ENCODE measurements around the gene LDLRAP1. TPM values are rescaled to one million over a fixed set of nuclear protein-coding genes. Genes with fewer than 3 reads are reported as not detected.

LDLRAP1 gene
- total and polyA plus RNA-seq, 2 donors (not counting 1 experiment from before 2014, with no cell fraction given) = 22.7 to 24.3 TPM

- Mint-ChIP-seq H3K4me1 (no peaks in the 10 kb centered on the region), H3K9me3 (ENCODE audit: insufficient read depth) (no peaks in the 10 kb centered on the region), H3K27me3 (no peaks in the 10 kb centered on the region), H3K27ac (no peak overlapping the region), H3K4me3 (no peak overlapping the region)
- no peaks in the 10 kb centered on the region for H3K9me3 ChIP-seq (ENCODE audit: control extremely low read depth in 1 of 3, control insufficient read depth in 2 of 3, insufficient read depth in 1 of 3, low read length in 2 of 3)
- 83% methylated on average over 5 of the region's 7 CpGs for WGBS (ENCODE audit: insufficient coverage)
- no peaks in the 10 kb centered on the region for H3K79me2 ChIP-seq (ENCODE audit: control insufficient read depth, insufficient read depth, low read length)
- TF ChIP-seq EZH2 (IDR thresholded peaks at IDR 0.05; ENCODE audit: borderline replicate concordance, insufficient read depth, low read depth, low read length, poor library complexity, severe bottlenecking) (no peak), CTCF (IDR thresholded peaks at IDR 0.05) (no peak)
- DNase-seq (no peak), ATAC-seq (ENCODE audit: low read depth) (no peak)
- no peaks in the 10 kb centered on the region for H4K20me1 ChIP-seq (ENCODE audit: control insufficient read depth, insufficient read depth, low read length, poor library complexity, severe bottlenecking)
- H3K36me3 ChIP-seq (replicated peaks in 1 of 2; ENCODE audit: control extremely low read depth in 1 of 2, control insufficient read depth in 1 of 2, extremely low read depth in 1 of 2, insufficient read depth in 2 of 2, low read length in 1 of 2) = no peaks in the 10 kb centered on the region
- H2AFZ ChIP-seq (ENCODE audit: insufficient read depth, low read depth, low read length, poor library complexity, severe bottlenecking) = no peak overlapping the region
- H3K4me1 ChIP-seq (ENCODE audit: control insufficient read depth in 2 of 2, insufficient read depth in 2 of 2, low read length in 2 of 2) = no peaks in the 10 kb centered on the region
- no peak overlapping the region for H3K9ac ChIP-seq (ENCODE audit: low read length)
- CTCF ChIA-PET = interaction anchor here (1.0 to 1.7 kb wide), 2 partner anchors 16 to 35 kb away, joined by 3 to 5 read pairs; no protein-coding TSS in a partner anchor
- H3K4me3 ChIP-seq (ENCODE audit: control extremely low read depth in 1 of 5, extremely low read depth in 1 of 5, insufficient read depth in 1 of 5, low read depth in 2 of 5, low read length in 4 of 5) = no peak overlapping the region
- H3K27ac ChIP-seq (ENCODE audit: low read length in 2 of 2) = no peak overlapping the region
- no peaks in the 10 kb centered on the region for H3K27me3 ChIP-seq (replicated peaks in 1 of 4; ENCODE audit: control extremely low read depth in 1 of 4, control insufficient read depth in 3 of 4, insufficient read depth in 4 of 4, low read length in 3 of 4)
- intact Hi-C loops (cut with micrococcal nuclease) = no loop called here
- POLR2A ChIA-PET = no interaction called here
- H3K4me2 ChIP-seq (replicated peaks; ENCODE audit: low read depth, low read length, poor library complexity, severe bottlenecking) = no peak overlapping the region
Measured at GRCh38 chr1:25537153-25537831, 6.1 kb upstream of the LDLRAP1 start.

GRCh38 chr1:25538191-25538767 is 5.1 kb upstream of the LDLRAP1 start:
- H3K9me3 ChIP-seq (ENCODE audit: control extremely low read depth in 1 of 3, control insufficient read depth in 2 of 3, insufficient read depth in 1 of 3, low read length in 2 of 3) = no peaks in the 10 kb centered on the region
- no peaks in the 10 kb centered on the region for H3K27me3 ChIP-seq (replicated peaks in 1 of 4; ENCODE audit: control extremely low read depth in 1 of 4, control insufficient read depth in 3 of 4, insufficient read depth in 4 of 4, low read length in 3 of 4)
- H3K9ac ChIP-seq (ENCODE audit: low read length) = no peak overlapping the region
- no peaks in the 10 kb centered on the region for H3K36me3 ChIP-seq (replicated peaks in 1 of 2; ENCODE audit: control extremely low read depth in 1 of 2, control insufficient read depth in 1 of 2, extremely low read depth in 1 of 2, insufficient read depth in 2 of 2, low read length in 1 of 2)
- no peak overlapping the region for H3K4me3 Mint-ChIP-seq
- intact Hi-C loops (cut with micrococcal nuclease) = no loop called here
- H3K4me1 ChIP-seq (ENCODE audit: control insufficient read depth in 2 of 2, insufficient read depth in 2 of 2, low read length in 2 of 2) = peaks cover 0 to 4% of the 10 kb centered on the region in 2 donors
- ATAC-seq (ENCODE audit: low read depth) (no peak), DNase-seq (no peak)
- H3K79me2 ChIP-seq (ENCODE audit: control insufficient read depth, insufficient read depth, low read length) = no peaks in the 10 kb centered on the region
- no peaks in the 10 kb centered on the region for H3K9me3 Mint-ChIP-seq (ENCODE audit: insufficient read depth)
- ChIA-PET CTCF (interaction anchor here (1.0 to 1.7 kb wide), 2 partner anchors 17 to 34 kb away, joined by 3 to 5 read pairs; no protein-coding TSS in a partner anchor), POLR2A (interaction anchor here (0.6 kb wide), 2 partner anchors 59 to 1276 kb away, joined by 3 to 7 read pairs; no protein-coding TSS in a partner anchor)
- H3K27me3 Mint-ChIP-seq = no peaks in the 10 kb centered on the region
- no peak overlapping the region for H3K4me2 ChIP-seq (replicated peaks; ENCODE audit: low read depth, low read length, poor library complexity, severe bottlenecking)
- H3K4me3 ChIP-seq (ENCODE audit: control extremely low read depth in 1 of 5, extremely low read depth in 1 of 5, insufficient read depth in 1 of 5, low read depth in 2 of 5, low read length in 4 of 5) = no peak overlapping the region
- peaks cover 2% of the 10 kb centered on the region for H3K4me1 Mint-ChIP-seq
- 92% methylated on average over 4 of the region's 4 CpGs for WGBS (ENCODE audit: insufficient coverage)
- H3K27ac ChIP-seq (ENCODE audit: low read length in 2 of 2) = no peak overlapping the region
- no peaks in the 10 kb centered on the region for H4K20me1 ChIP-seq (ENCODE audit: control insufficient read depth, insufficient read depth, low read length, poor library complexity, severe bottlenecking)
- H2AFZ ChIP-seq (ENCODE audit: insufficient read depth, low read depth, low read length, poor library complexity, severe bottlenecking) = no peak overlapping the region
- TF ChIP-seq CTCF (IDR thresholded peaks at IDR 0.05) = no peak
- no peak for TF ChIP-seq EZH2 (IDR thresholded peaks at IDR 0.05; ENCODE audit: borderline replicate concordance, insufficient read depth, low read depth, low read length, poor library complexity, severe bottlenecking)
- H3K27ac Mint-ChIP-seq = no peak overlapping the region

Data from B cell (primary cell).